K562 (cell line): Measurements from ENCODE around the gene PRPSAP1. TPM values are rescaled to one million over a fixed set of nuclear protein-coding genes. Genes with fewer than 3 reads are reported as not detected.
A peak's percentile ranks its signal among the peaks of the same experiment; 100 is the strongest.

Source experiments
- ATF1 ChIP-seq, 2 experiments: fragments of 450-650 bp in 1 of 2; IDR thresholded peaks; 2 replicates each; pipeline ENCODE4 v1.6.1; 2016; ENCODE audit warnings: missing compliant biosample characterization in 1 of 2, missing genetic modification characterization in 1 of 2
- CXXC5 ChIP-seq: fragments of 250-450 bp; sonication (Bioruptor Pico); IDR thresholded peaks from 2 replicates; pipeline ENCODE4 v1.8.0; 2022; ENCODE audit warnings: inconsistent platforms, mild to moderate bottlenecking, moderate library complexity
- E2F8 ChIP-seq: fragments of 450-650 bp; IDR thresholded peaks from 2 replicates; pipeline ENCODE4 v1.7.1; 2018; ENCODE audit warnings: mild to moderate bottlenecking, low read depth; ENCODE audit not compliant: partially characterized antibody
- EWSR1 ChIP-seq: fragments of 450-650 bp; IDR thresholded peaks from 2 replicates; pipeline ENCODE4 v1.6.1; 2018; ENCODE audit warnings: borderline replicate concordance, mild to moderate bottlenecking, low read depth, moderate library complexity; ENCODE audit not compliant: partially characterized antibody
- FOXJ2 ChIP-seq: fragments of 200-800 bp; sonication (Bioruptor generic); IDR thresholded peaks from 2 replicates; pipeline ENCODE4 v1.6.1; 2016; ENCODE audit warnings: missing genetic modification characterization, missing compliant biosample characterization
- HDGF ChIP-seq: fragments of 450-650 bp; IDR thresholded peaks from 2 replicates; pipeline ENCODE4 v1.6.1; 2016
- HEY1 ChIP-seq: fragments of 250-450 bp; sonication (Bioruptor Pico); IDR thresholded peaks from 2 replicates; pipeline ENCODE4 v1.5.0; 2020; ENCODE audit warnings: mild to moderate bottlenecking, moderate library complexity, borderline replicate concordance
- HMGN3 ChIP-seq: IDR thresholded peaks from 2 replicates; pipeline ENCODE4 v1.6.1; 2011; ENCODE audit warnings: borderline replicate concordance, low read depth, mild to moderate bottlenecking, mixed read lengths, low read length; ENCODE audit not compliant: insufficient read length; ENCODE audit errors: extremely low read depth
- JUNB ChIP-seq: fragments of 450-650 bp; formaldehyde crosslinking; conservative IDR thresholded peaks from 2 replicates; pipeline ENCODE4 v1.4.0; 2020; ENCODE audit warnings: mild to moderate bottlenecking
- MEIS2 ChIP-seq: fragments of 450-650 bp; IDR thresholded peaks from 2 replicates; pipeline ENCODE4 v1.6.1; 2014; ENCODE audit warnings: mild to moderate bottlenecking; ENCODE audit not compliant: partially characterized antibody
- PCBP1 ChIP-seq: fragments of 200-400 bp; formaldehyde crosslinking; IDR thresholded peaks from 2 replicates; pipeline ENCODE4 v1.6.1; 2018; ENCODE audit warnings: mild to moderate bottlenecking, low read depth, low read length; ENCODE audit not compliant: poor library complexity, severe bottlenecking
- PHF21A ChIP-seq: fragments of 450-650 bp; IDR thresholded peaks from 2 replicates; pipeline ENCODE4 v1.6.1; 2017; ENCODE audit warnings: low read depth, borderline replicate concordance
- SAFB ChIP-seq: fragments of 200-400 bp; formaldehyde crosslinking; IDR thresholded peaks from 2 replicates; pipeline ENCODE4 v1.6.1; 2017; ENCODE audit warnings: low read depth, low read length, borderline replicate concordance
- SIN3B ChIP-seq: fragments of 450-650 bp; IDR thresholded peaks from 2 replicates; pipeline ENCODE4 v1.6.1; 2017; ENCODE audit warnings: low read depth, mild to moderate bottlenecking, moderate library complexity
- SRSF3 ChIP-seq: fragments of 200-400 bp; formaldehyde crosslinking; IDR thresholded peaks from 2 replicates; pipeline ENCODE4 v1.6.1; 2016; ENCODE audit warnings: mild to moderate bottlenecking, low read length, moderate library complexity; ENCODE audit not compliant: insufficient read depth
- TCF15 ChIP-seq: fragments of 250-450 bp; sonication (Bioruptor Pico); IDR thresholded peaks from 2 replicates; pipeline ENCODE4 v1.8.0; 2022; ENCODE audit warnings: moderate library complexity, mild to moderate bottlenecking, inconsistent platforms
- U2AF1 ChIP-seq: fragments of 200-400 bp; formaldehyde crosslinking; optimal IDR thresholded peaks from 2 replicates; pipeline ENCODE3; 2017; ENCODE audit warnings: mild to moderate bottlenecking, low read depth, low read length, moderate library complexity
- ZNF121 ChIP-seq: sonication (generic); formaldehyde crosslinking; conservative IDR thresholded peaks from 2 replicates; pipeline ENCODE4 v1.8.0; 2022; ENCODE audit warnings: missing genetic modification reagents
- ZNF584 ChIP-seq: fragments of 200-800 bp; sonication (Bioruptor generic); IDR thresholded peaks from 2 replicates; pipeline ENCODE4 v1.6.1; 2016; ENCODE audit warnings: low read depth, mild to moderate bottlenecking, missing genetic modification characterization, missing compliant biosample characterization
- ZNF592 ChIP-seq: fragments of 450-650 bp; IDR thresholded peaks from 2 replicates; pipeline ENCODE4 v1.6.1; 2017; ENCODE audit warnings: antibody characterized with exemption, mild to moderate bottlenecking
- polyA plus RNA-seq, 8 experiments: library from polyadenylated mRNA; depleted of rRNA in 4 of 8; stranded (reverse) in 5 of 8; unstranded in 3 of 8; fragments of >200 nt; fragmentation: Nextera tagmentation in 2 of 8; fragmentation: Illumina TruSeq in 1 of 8; extraction: Ambion mirVana in 2 of 8; extraction: Trizol in 1 of 8; gene quantifications; 2 replicates each; pipeline versions ENCODE4 v1.2.1 to v1.2.3, GENCODE V29; 2011 to 2014; ENCODE audit warnings: inconsistent platforms in 1 of 8, missing spikeins in 1 of 8
- total RNA-seq, 7 experiments: library from RNA; depleted of rRNA in 6 of 7; stranded (reverse); fragments of >200 nt in 6 of 7; fragmentation: Illumina TruSeq in 2 of 7; extraction: Trizol in 2 of 7; gene quantifications; 2 replicates each; pipeline versions ENCODE4 v1.2.1 to v1.2.3, GENCODE V29; 2011 to 2021; ENCODE audit warnings: low replicate concordance in 1 of 7

PRPSAP1 gene
- total and polyA plus RNA-seq, 9 of the 15 experiments (the other 6 are each of a cell fraction or from before 2014, with no cell fraction given) = 21.9 to 77.1 (median 40.8) TPM

- no peak for TF ChIP-seq E2F8
- peak; percentile 77; the same call in 1 of the 2 replicates for TF ChIP-seq HDGF
- TF ChIP-seq JUNB (CRISPR knock-in tag) = no peak
- no peak for TF ChIP-seq ZNF584 (CRISPR knock-in tag)
- TF ChIP-seq CXXC5 (CRISPR knock-in tag) = no peak
- no peak for TF ChIP-seq ZNF121 (CRISPR knock-in tag)
- TF ChIP-seq U2AF1 = no peak
- no peak for TF ChIP-seq MEIS2
- no peak for TF ChIP-seq HEY1
- no peak for TF ChIP-seq TCF15 (CRISPR knock-in tag)
- TF ChIP-seq EWSR1 = no peak
- no peak for TF ChIP-seq SAFB
- 0 out of 2 replicates have a peak, but pooled peaks have one; percentile 17 for TF ChIP-seq ZNF592
- TF ChIP-seq ATF1 (CRISPR knock-in tag; IDR thresholded peaks at IDR 0.05) = no peak
- TF ChIP-seq ATF1 (tag; IDR thresholded peaks at IDR 0.05) = peak; percentile 22; the same call in 1 of the 2 replicates
- TF ChIP-seq HMGN3 = no peak
- no peak for TF ChIP-seq PCBP1
- TF ChIP-seq SRSF3 = no peak
- no peak for TF ChIP-seq PHF21A
- TF ChIP-seq FOXJ2 (tag) = no peak
- no peak for TF ChIP-seq SIN3B
Measured at GRCh38 chr17:76370261-76370993, 16.7 kb upstream of the PRPSAP1 start (continued).
